Measurements from ENCODE around the gene FOXP1. TPM values are rescaled to one million over a fixed set of nuclear protein-coding genes. Genes with fewer than 3 reads are reported as not detected.
A peak's percentile ranks its signal among the peaks of the same experiment; 100 is the strongest.

Gene FOXP1
- total RNA-seq, 1 donor from 2014 or later: 113 TPM

- no peaks in the 10 kb centered on the region for H3K27me3 Mint-ChIP-seq
- no peak overlapping the region for H3K4me3 Mint-ChIP-seq
- TF ChIP-seq CTCF (conservative IDR thresholded peaks at IDR 0.05): no peak
- H3K9me3 Mint-ChIP-seq: peaks cover 5% of the 10 kb centered on the region
- no peak for DNase-seq (ENCODE audit: extremely low spot score, unreplicated experiment)
- peaks cover 17% of the 10 kb centered on the region for H3K36me3 Mint-ChIP-seq
- peaks cover 38% of the 10 kb centered on the region for H3K4me1 Mint-ChIP-seq (ENCODE audit: unreplicated experiment)
- H3K27ac Mint-ChIP-seq: no peak overlapping the region
Measured at GRCh38 chr3:71432044-71432975, 151.2 kb downstream of the FOXP1 start.

- no peak for TF ChIP-seq CTCF (conservative IDR thresholded peaks at IDR 0.05)
- no peaks in the 10 kb centered on the region for H3K27me3 Mint-ChIP-seq
- H3K9me3 Mint-ChIP-seq: peaks cover 9% of the 10 kb centered on the region
- DNase-seq (ENCODE audit: extremely low spot score, unreplicated experiment): no peak
- no peak overlapping the region for H3K27ac Mint-ChIP-seq
- H3K4me1 Mint-ChIP-seq (ENCODE audit: unreplicated experiment): peaks cover 43% of the 10 kb centered on the region
- peaks cover 23% of the 10 kb centered on the region for H3K36me3 Mint-ChIP-seq
- no peak overlapping the region for H3K4me3 Mint-ChIP-seq
Measured at GRCh38 chr3:71430941-71431552, 152.5 kb downstream of the FOXP1 start.

- TF ChIP-seq CTCF (conservative IDR thresholded peaks at IDR 0.05): no peak
- H3K36me3 Mint-ChIP-seq: peaks cover 26% of the 10 kb centered on the region
- peak overlapping the region; percentile 84 for H3K27ac Mint-ChIP-seq
- no peak overlapping the region for H3K4me3 Mint-ChIP-seq
- H3K4me1 Mint-ChIP-seq (ENCODE audit: unreplicated experiment): peaks cover 45% of the 10 kb centered on the region
- peaks cover 9% of the 10 kb centered on the region for H3K9me3 Mint-ChIP-seq
- DNase-seq (ENCODE audit: extremely low spot score, unreplicated experiment): no peak
- no peaks in the 10 kb centered on the region for H3K27me3 Mint-ChIP-seq
Measured at GRCh38 chr3:71429597-71429988, 153.9 kb downstream of the FOXP1 start.

GRCh38 chr3:71428841-71429596 is 154.5 kb downstream of the FOXP1 start:
- Mint-ChIP-seq H3K4me3 (peak overlapping the region; percentile 80), H3K4me1 (ENCODE audit: unreplicated experiment) (peaks cover 42% of the 10 kb centered on the region), H3K36me3 (peaks cover 26% of the 10 kb centered on the region), H3K27me3 (no peaks in the 10 kb centered on the region), H3K27ac (peak overlapping the region; percentile 84), H3K9me3 (peaks cover 8% of the 10 kb centered on the region)
- no peak for TF ChIP-seq CTCF (conservative IDR thresholded peaks at IDR 0.05)
- no peak for DNase-seq (ENCODE audit: extremely low spot score, unreplicated experiment)

GRCh38 chr3:71425491-71426071 is 157.9 kb downstream of the FOXP1 start:
- peaks cover 8% of the 10 kb centered on the region for H3K9me3 Mint-ChIP-seq
- H3K36me3 Mint-ChIP-seq: peaks cover 30% of the 10 kb centered on the region
- H3K4me1 Mint-ChIP-seq (ENCODE audit: unreplicated experiment): peaks cover 58% of the 10 kb centered on the region
- H3K27me3 Mint-ChIP-seq: no peaks in the 10 kb centered on the region
- TF ChIP-seq CTCF (conservative IDR thresholded peaks at IDR 0.05): no peak
- no peak for DNase-seq (ENCODE audit: extremely low spot score, unreplicated experiment)
- no peak overlapping the region for H3K27ac Mint-ChIP-seq
- peak overlapping the region; percentile 23 for H3K4me3 Mint-ChIP-seq

All from type B pancreatic cell (in vitro differentiated cells).